GM21390 (cell line): Measurements from ENCODE around the gene THSD7B.

Experiments used
- ATAC-seq: cut with Tn5 transposase; IDR thresholded peaks from one replicate; pipeline ENCODE4 v1.9.1; 2021; ENCODE audit not compliant: unreplicated experiment

The THSD7B gene

DNA sequence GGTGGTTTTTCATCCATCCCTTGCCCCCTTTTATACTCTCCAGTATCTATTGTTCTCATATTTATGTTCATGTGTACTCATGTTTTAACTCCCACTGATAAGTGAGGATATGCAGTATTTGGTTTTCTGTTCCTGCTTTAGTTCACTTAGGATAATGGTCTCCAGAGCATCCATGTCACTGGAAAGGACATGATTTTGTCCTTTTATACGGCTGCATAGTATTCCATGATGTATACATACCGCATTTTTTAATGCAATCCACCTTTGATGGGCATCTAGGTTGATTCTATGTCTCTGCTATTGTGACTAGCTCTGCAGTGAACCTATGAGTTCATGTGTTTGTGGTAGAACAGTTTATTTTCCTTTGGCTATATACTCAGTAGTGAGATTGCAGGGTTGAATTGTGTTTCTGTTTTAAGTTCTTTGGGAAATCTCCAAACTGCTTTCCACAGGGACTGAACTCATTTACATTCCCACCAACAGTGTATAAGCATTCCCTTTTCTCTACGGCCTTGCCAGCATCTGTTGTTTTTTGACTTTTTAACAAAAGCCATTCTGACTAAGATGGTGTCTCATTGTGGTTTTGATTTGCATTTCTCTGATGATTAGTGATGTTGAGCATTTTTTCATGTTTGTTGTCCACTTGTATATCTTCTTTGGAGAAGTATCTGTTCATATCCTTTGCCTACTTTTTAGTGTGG, 420.2 kb downstream of the THSD7B start:
- ATAC-seq, result no peak

- no peak for ATAC-seq
These were observed 421.9 kb downstream of the THSD7B start for GRCh38 chr2:137187216-137187615.

DNA sequence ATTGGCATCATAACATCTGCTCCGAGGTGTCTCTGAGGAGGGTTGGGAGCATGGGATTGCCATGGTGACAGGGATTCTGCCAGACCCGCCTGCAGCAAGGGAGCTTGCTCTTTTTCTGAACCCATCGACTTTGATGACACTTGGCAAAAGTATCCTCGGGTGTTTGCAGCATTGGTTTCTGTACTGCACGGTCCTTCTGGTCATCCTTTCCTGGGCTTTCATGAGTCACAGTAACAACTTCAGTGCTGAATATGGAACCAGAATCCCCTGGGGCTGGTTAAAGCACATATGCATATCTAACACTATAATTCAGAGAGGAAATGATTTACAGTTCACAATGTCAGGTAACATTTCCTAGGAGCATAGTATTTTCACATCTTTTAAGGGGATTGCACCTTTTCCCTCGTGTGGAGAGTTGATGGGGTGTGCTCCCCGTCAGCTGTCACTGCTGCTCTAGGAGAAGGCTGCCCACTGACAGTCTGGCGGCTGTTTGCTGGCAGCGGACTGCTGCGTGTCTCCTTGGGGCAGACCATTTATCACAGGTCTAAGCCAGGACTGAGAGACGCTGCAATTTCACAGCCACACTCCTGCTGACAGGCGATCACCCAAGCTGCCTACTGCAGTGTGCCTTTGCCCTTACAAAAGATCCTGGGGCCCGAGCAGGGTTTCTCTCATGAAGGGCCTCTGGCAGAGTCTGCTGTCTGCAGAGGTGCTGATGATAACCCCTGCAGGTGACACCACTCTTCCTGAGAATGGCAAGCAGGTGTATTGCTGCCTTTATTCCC, 425.3 kb downstream of the THSD7B start:
- no peak for ATAC-seq

DNA sequence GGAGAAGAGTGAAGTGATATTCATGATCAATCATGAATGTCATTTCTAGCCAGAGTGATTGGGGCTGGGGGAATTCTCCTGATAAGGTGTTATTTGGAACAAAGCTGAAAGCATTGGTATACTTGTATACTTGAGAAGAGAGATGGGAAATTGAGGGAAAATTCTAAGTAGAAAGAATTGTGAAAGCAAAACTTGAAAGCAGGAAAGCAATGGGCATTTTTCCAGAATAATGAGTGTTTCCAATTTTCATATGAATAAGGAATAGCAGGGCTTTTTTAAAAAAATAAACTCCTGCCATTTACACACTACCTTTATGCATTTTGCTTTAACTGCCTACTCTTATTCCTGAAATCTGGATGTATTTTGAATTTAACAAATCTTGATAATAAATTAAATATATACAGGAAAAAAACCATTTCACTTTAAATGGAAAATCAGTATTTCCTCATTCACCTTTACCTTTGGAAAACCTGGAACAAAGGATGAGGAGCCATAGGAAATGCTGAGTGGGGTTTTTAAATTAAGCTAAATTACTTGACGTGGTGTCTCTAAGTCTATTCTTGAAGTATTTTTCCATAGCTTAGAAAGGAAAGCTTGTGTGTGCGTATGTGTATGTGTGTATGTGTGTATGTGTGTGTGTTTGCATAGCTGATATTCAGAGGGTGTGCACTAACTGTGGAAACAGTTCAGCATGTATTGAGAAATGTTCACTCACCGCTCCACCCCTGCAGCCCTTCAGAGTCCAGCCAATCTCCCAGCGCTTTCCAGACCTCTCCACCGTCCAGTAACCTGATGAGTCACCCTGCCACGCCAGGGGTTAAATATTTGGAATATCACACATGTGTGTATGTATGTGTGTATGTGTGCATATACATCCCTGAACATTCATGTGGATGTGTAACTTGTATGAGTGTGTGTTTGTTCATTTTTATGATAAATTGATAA, 427.3 kb downstream of the THSD7B start:
- ATAC-seq, result no peak

DNA sequence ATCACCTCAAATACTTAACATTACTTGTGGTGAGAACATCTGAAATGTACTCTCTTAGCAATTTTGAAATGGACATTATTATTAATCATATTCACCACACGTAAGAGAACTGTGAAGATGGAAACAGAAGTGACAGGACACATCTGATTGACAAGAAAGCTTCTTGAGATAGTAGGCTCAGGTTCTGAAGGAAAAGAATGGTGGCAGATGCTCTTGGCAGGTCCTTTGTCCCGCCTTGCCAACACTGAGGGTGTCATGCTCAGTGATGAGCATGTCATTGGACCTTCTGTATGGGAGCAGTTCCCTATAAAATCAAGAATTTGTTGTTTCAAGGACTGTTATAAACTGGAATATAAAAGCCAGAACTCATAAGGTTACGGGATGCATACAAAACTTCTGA, 428.1 kb downstream of the THSD7B start:
- ATAC-seq, result no peak

- no peak for ATAC-seq
These were observed 428.8 kb downstream of the THSD7B start for GRCh38 chr2:137194111-137194510.

GRCh38 chr2:137199751-137200150, 434.4 kb downstream of the THSD7B start:
- ATAC-seq, result no peak

GRCh38 chr2:137202318-137202717, 437.0 kb downstream of the THSD7B start:
- ATAC-seq, result no peak

GRCh38 chr2:137205324-137205723, 440.0 kb downstream of the THSD7B start:
- no peak for ATAC-seq

DNA sequence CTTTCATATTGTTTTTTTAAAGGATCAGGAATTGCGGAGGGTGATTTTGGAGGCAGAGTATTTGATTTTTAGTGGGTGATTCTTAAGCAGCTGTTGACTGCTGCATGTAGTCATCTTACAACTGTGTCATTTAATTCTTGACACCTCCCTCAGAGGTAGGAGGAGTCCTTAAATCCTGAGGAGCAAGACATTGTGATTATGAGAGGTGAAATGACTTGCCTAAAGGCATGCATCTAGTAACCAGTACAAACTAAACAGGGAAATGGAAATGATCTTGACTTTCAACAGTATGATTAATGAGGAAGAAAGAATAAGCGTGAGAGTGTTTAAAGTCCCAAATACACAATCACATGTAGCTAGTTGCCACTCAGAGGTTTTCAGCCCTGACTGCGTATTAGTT, 440.7 kb downstream of the THSD7B start:
- ATAC-seq, result no peak

DNA sequence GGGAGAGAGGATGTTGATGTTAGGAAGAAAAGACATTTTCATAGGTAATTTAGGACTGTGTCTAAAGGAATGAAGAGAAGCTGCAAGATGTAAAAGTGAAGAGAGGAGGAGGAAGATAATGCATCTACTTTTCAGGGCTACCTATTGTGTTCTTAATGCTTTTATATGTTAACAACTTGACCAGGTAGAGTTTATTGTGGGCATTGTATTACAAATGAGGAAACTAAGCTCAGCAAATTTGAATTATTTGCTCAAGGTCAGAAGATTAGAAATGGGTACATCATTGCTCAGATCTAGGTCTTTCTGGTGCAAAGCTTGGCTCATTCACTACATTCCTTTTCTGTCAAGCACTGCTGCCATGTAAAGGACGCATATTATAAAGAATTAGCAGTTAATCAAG, 441.7 kb downstream of the THSD7B start:
- no peak for ATAC-seq

GRCh38 chr2:137208431-137208891, 443.1 kb downstream of the THSD7B start:
- ATAC-seq, result no peak

- no peak for ATAC-seq
These were observed 444.7 kb downstream of the THSD7B start for GRCh38 chr2:137210039-137210438.

GRCh38 chr2:137211761-137212160, 446.4 kb downstream of the THSD7B start:
- no peak for ATAC-seq

DNA sequence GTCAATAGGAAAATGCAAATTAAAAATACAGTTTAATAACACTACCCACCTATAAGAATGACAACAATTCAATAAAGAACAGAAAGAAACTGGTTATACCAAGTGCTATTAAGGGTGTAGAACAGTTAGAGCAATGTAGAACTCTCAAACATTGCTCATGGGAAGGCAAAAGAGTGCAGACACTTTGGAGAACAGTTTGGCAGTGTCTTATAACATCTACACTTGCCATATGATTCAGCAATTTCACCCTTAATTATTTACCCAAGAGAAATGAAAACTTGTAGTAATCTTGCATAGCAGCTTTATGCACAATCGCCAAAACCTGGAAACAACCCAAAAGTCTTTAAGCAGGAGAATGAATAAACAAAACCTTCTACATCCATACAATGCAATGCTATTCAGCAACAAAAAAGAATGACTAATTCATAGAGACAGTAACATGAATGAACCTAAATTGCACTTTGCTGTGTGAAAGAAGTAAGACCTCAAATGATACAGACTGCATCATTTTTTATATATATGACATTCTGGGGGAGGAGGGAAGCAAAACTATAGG, 455.2 kb downstream of the THSD7B start:
- no peak for ATAC-seq

- ATAC-seq, result peak; percentile 50
These were observed 456.6 kb downstream of the THSD7B start for GRCh38 chr2:137221797-137222492.

- no peak for ATAC-seq
These were observed 458.4 kb downstream of the THSD7B start for GRCh38 chr2:137223722-137224121.

DNA sequence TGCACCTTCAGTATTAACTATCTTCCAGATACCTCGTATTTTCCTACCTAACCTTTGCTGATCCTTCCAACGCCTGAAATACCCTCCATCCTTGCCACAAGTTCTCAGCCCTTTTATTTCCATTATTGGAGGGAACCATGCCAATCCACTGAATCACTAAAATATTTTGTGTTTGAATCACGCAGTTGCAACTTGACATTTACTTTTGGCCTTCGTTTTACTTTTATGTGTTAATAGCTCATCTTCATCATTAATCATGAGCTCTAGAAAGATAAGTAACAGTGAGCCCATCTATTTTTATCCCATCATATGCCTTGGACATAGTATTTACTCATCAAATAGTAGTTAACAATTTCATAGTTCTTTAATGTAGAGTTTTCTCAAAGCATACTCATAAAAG, 463.2 kb downstream of the THSD7B start:
- ATAC-seq, result no peak

GRCh38 chr2:137229834-137230233, 464.5 kb downstream of the THSD7B start:
- no peak for ATAC-seq

DNA sequence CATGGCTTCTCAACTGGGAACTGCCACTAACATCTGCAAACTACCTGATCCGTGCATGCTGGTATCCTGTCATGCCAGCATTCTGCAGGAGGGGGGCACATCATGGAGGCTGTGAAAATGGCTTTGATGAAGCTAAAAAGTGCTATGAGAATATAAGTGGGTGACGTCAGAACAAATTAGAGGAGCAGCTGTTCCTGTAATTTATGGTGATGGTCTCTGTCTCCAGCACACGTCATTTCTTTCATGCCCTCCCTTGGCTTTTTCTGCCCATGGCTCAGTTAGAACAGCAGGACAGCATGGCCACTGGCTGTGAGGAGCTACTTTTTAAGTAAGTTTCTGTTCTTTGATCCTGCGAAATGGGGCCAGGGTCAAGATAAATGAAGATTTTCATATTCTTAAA, 466.3 kb downstream of the THSD7B start:
- ATAC-seq, result no peak
